ENCODE results near the gene LYST. TPM values are rescaled to one million over a fixed set of nuclear protein-coding genes. Genes with fewer than 3 reads are reported as not detected.
A peak's percentile ranks its signal among the peaks of the same experiment; 100 is the strongest.

LYST gene
- total and polyA plus RNA-seq, 2 of the 4 experiments (the other 2 are of a cell fraction): 2.2 to 7.2 TPM

GRCh38 chr1:235739631-235740030, 127.1 kb downstream of the LYST start:
- Histone ChIP-seq H3K9me1 (ENCODE audit: insufficient read depth, low read length) (no peaks in the 10 kb centered on the region; the same call in 1 of the 2 replicates), H3K18ac (ENCODE audit: low read depth, low read length) (peak overlapping the region; percentile 63; the same call in 1 of the 2 replicates), H2BK20ac (ENCODE audit: low read depth, low read length) (peak overlapping the region; percentile 69), H2AK9ac (replicated peaks; ENCODE audit: low read depth, low read length, poor library complexity) (no peak overlapping the region), H3K23ac (ENCODE audit: low read depth, low read length) (peak overlapping the region; percentile 18; the same call in 1 of the 2 replicates), H3K4me3 (ENCODE audit: insufficient read depth, low read depth, low read length) (no peak overlapping the region), H2BK5ac (ENCODE audit: low read depth, low read length, poor library complexity, severe bottlenecking) (peak overlapping the region; percentile 90), H2AFZ (replicated peaks; ENCODE audit: low read length, poor library complexity) (no peak overlapping the region), H3K36me3 (ENCODE audit: control insufficient read depth, insufficient read depth, low read length) (no peaks in the 10 kb centered on the region), H4K20me1 (ENCODE audit: insufficient read depth, low read length) (no peaks in the 10 kb centered on the region), H3K4me2 (ENCODE audit: low read depth, low read length) (no peak overlapping the region; the same call in 1 of the 2 replicates), H3K9me3 (ENCODE audit: control insufficient read depth, insufficient read depth, low read length) (no peaks in the 10 kb centered on the region), H2BK15ac (ENCODE audit: low read depth, low read length) (peak overlapping the region; percentile 100; the same call in 1 of the 3 replicates), H3K56ac (ENCODE audit: extremely low read depth, insufficient read depth, low read length) (peak overlapping the region; percentile 5), H3K27me3 (ENCODE audit: control insufficient read depth, insufficient read depth, low read length) (no peaks in the 10 kb centered on the region), H4K5ac (ENCODE audit: low read depth, low read length) (no peak overlapping the region; the same call in 1 of the 2 replicates), H3K27ac (ENCODE audit: insufficient read depth, low read length) (0 out of 2 replicates have a peak overlapping the region, but pooled peaks have one; percentile 22), H2BK120ac (ENCODE audit: low read depth, low read length) (peak overlapping the region; percentile 98), H3K4ac (ENCODE audit: low read depth, low read length) (peak overlapping the region; percentile 49; the same call in 1 of the 2 replicates), H4K8ac (ENCODE audit: low read depth in 2 of 2, low read length in 2 of 2) (peak overlapping the region; percentile 60 to 85), H4K91ac (ENCODE audit: insufficient read depth, low read depth, low read length) (peak overlapping the region; percentile 74; the same call in 1 of the 2 replicates), H3K14ac (replicated peaks; ENCODE audit: low read depth, low read length) (peak overlapping the region; percentile 69), H2AK5ac (ENCODE audit: low read depth, low read length) (peak overlapping the region; percentile 20; the same call in 1 of the 2 replicates), H3K4me1 (ENCODE audit: control insufficient read depth, insufficient read depth, low read length) (peaks cover 4% of the 10 kb centered on the region), H3K9ac (ENCODE audit: low read depth, low read length) (no peak overlapping the region), H3K79me1 (ENCODE audit: low read depth in 1 of 2, low read length in 2 of 2) (peaks cover 3 to 11% of the 10 kb centered on the region in 2 experiments; a peak in 2 of 4 replicates)
- DNase-seq (peak; percentile 17), ATAC-seq (ENCODE audit: low read depth) (no peak)
- BruUV-seq (replicated peaks): no TSS peak
- CTCF ChIA-PET: interaction anchor here (0.6 to 0.7 kb wide), 3 partner anchors 41 to 233 kb away, joined by 4 to 12 read pairs (median 4); no protein-coding TSS in a partner anchor
- dilution Hi-C loops (cut with HindIII; ENCODE audit: low sequenced_read_pairs, unreplicated experiment): no loop called here
- in situ Hi-C loops (cut with MboI; ENCODE audit: low sequenced_read_pairs): no loop called here
- TF ChIP-seq CEBPB (IDR thresholded peaks at IDR 0.05; ENCODE audit: low read depth, low read length) (peak; percentile 24; the same call in 1 of the 2 replicates), NFE2L2 (IDR thresholded peaks at IDR 0.05; ENCODE audit: low read depth, low read length) (no peak)
- intact Hi-C loops (cut with micrococcal nuclease): loop anchor here (5.0 kb wide), 1 partner anchor 32 kb away; no protein-coding TSS in a partner anchor
- POLR2A ChIA-PET (ENCODE audit: unreplicated experiment): no interaction called here
- no CpG with 5 or more reads among the region's 6 CpGs for whole genome bisulfite sequencing, 2 experiments (ENCODE audit: extremely low coverage in 2 of 2, insufficient read length in 1 of 2)

Data from IMR-90 (cell line).